ENCODE measurements around the gene GBE1.

The GBE1 gene

DNA sequence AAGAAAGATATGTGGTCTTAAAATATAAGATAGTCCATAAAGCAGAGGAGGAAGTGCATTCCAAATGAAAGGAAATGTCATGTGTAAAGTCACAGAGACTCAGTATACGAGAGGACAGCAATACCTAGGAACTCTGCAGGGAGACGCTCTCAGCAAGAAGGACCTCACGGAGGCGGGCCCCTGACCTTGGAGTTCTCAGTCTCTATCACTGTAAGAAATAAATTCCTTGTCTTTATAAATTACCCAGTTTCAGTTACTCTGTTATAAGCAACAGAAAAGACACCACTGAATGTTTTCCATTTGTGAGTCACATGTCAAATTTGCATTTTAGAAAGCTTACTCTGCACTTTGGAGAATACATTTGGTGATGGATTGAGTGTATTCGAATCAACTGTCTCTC is 140.6 kb downstream of the GBE1 start:
- H4K20me1 ChIP-seq (ENCODE audit: insufficient read depth, low read length), result no peaks in the 10 kb centered on the region
- no peak for TF ChIP-seq EZH2phosphoT487 (IDR thresholded peaks at IDR 0.05; ENCODE audit: low read depth)
- no peaks in the 10 kb centered on the region for H3K27me3 ChIP-seq (ENCODE audit: low read depth, low read length)
- H3K9ac ChIP-seq (ENCODE audit: low read length), result no peak overlapping the region
- no peak overlapping the region for H3K4me2 ChIP-seq (ENCODE audit: low read length)
- no peak overlapping the region for H3K27ac ChIP-seq (ENCODE audit: low read length)
- H2AFZ ChIP-seq (ENCODE audit: low read depth, low read length), result no peak overlapping the region
- H3K4me1 ChIP-seq (ENCODE audit: low read length), result no peaks in the 10 kb centered on the region
- no peaks in the 10 kb centered on the region for H3K79me2 ChIP-seq (ENCODE audit: low read length)
- H3K9me3 ChIP-seq (ENCODE audit: insufficient read depth, low read length), result no peaks in the 10 kb centered on the region
- H3K4me3 ChIP-seq (ENCODE audit: low read length), result no peak overlapping the region
- no peaks in the 10 kb centered on the region for H3K36me3 ChIP-seq (replicated peaks; ENCODE audit: low read depth, low read length)

DNA sequence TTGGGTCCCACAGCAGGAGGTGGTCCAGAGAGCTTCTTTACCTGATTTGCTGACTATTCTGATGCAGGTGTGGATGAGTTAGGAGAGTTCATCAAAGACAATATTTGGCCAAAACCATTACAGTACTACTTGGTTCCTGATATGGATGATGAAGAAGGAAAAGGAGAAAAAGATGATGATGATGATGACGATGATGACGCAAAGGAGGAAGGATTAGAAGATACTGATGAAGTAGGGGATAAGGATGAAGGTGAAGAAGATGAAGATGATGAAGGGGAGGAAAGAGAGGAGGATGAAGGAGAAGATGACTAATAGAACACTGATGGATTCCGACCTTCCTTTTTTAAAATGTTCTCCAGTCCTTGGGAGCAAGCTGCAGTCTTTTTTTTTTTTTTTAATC is 148.7 kb downstream of the GBE1 start:
- Histone ChIP-seq H3K9me3 (ENCODE audit: insufficient read depth, low read length) (no peaks in the 10 kb centered on the region), H3K4me1 (ENCODE audit: low read length) (no peaks in the 10 kb centered on the region), H3K4me3 (ENCODE audit: low read length) (no peak overlapping the region), H3K27ac (ENCODE audit: low read length) (no peak overlapping the region), H3K27me3 (ENCODE audit: low read depth, low read length) (no peaks in the 10 kb centered on the region), H3K9ac (ENCODE audit: low read length) (no peak overlapping the region), H3K79me2 (ENCODE audit: low read length) (no peaks in the 10 kb centered on the region), H3K4me2 (ENCODE audit: low read length) (no peak overlapping the region), H3K36me3 (replicated peaks; ENCODE audit: low read depth, low read length) (no peaks in the 10 kb centered on the region), H4K20me1 (ENCODE audit: insufficient read depth, low read length) (no peaks in the 10 kb centered on the region), H2AFZ (ENCODE audit: low read depth, low read length) (no peak overlapping the region)
- TF ChIP-seq, protein P1, sequence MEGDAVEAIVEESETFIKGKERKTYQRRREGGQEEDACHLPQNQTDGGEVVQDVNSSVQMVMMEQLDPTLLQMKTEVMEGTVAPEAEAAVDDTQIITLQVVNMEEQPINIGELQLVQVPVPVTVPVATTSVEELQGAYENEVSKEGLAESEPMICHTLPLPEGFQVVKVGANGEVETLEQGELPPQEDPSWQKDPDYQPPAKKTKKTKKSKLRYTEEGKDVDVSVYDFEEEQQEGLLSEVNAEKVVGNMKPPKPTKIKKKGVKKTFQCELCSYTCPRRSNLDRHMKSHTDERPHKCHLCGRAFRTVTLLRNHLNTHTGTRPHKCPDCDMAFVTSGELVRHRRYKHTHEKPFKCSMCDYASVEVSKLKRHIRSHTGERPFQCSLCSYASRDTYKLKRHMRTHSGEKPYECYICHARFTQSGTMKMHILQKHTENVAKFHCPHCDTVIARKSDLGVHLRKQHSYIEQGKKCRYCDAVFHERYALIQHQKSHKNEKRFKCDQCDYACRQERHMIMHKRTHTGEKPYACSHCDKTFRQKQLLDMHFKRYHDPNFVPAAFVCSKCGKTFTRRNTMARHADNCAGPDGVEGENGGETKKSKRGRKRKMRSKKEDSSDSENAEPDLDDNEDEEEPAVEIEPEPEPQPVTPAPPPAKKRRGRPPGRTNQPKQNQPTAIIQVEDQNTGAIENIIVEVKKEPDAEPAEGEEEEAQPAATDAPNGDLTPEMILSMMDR (IDR thresholded peaks at IDR 0.05; ENCODE audit: low read depth, low read length), result no peak
- no peak for TF ChIP-seq EZH2phosphoT487 (IDR thresholded peaks at IDR 0.05; ENCODE audit: low read depth)

DNA sequence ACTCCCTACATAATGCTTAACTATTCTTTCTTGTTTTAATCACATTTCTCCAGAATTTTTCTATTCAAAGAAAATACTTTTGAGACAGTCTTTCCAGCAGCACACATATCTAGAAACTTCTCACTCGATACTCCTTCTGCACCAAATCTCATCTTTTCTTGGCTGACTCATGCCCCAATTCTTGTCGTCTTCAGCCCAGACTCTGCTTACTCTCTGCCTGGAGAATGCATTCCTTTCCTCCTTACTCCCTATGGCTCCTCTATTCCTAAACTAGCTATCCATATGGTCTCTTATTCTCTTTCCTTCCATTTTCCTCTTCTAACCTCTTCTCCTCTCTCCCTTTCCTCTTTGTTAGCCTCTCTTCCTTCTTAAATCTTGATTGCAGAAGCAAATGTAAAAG is 158.7 kb downstream of the GBE1 start:
- TF ChIP-seq, protein P1 (IDR thresholded peaks at IDR 0.05; ENCODE audit: low read depth, low read length), result no peak
- TF ChIP-seq EZH2phosphoT487 (IDR thresholded peaks at IDR 0.05; ENCODE audit: low read depth), result no peak
- H3K4me1 ChIP-seq (ENCODE audit: low read length), result peaks cover 10% of the 10 kb centered on the region
- no peak overlapping the region for H3K9ac ChIP-seq (ENCODE audit: low read length)
- H4K20me1 ChIP-seq (ENCODE audit: insufficient read depth, low read length), result no peaks in the 10 kb centered on the region
- no peaks in the 10 kb centered on the region for H3K27me3 ChIP-seq (ENCODE audit: low read depth, low read length)
- H3K4me3 ChIP-seq (ENCODE audit: low read length), result no peak overlapping the region
- no peaks in the 10 kb centered on the region for H3K36me3 ChIP-seq (replicated peaks; ENCODE audit: low read depth, low read length)
- no peaks in the 10 kb centered on the region for H3K9me3 ChIP-seq (ENCODE audit: insufficient read depth, low read length)
- no peak overlapping the region for H3K27ac ChIP-seq (ENCODE audit: low read length)
- no peaks in the 10 kb centered on the region for H3K79me2 ChIP-seq (ENCODE audit: low read length)
- no peak overlapping the region for H2AFZ ChIP-seq (ENCODE audit: low read depth, low read length)
- H3K4me2 ChIP-seq (ENCODE audit: low read length), result no peak overlapping the region

DNA sequence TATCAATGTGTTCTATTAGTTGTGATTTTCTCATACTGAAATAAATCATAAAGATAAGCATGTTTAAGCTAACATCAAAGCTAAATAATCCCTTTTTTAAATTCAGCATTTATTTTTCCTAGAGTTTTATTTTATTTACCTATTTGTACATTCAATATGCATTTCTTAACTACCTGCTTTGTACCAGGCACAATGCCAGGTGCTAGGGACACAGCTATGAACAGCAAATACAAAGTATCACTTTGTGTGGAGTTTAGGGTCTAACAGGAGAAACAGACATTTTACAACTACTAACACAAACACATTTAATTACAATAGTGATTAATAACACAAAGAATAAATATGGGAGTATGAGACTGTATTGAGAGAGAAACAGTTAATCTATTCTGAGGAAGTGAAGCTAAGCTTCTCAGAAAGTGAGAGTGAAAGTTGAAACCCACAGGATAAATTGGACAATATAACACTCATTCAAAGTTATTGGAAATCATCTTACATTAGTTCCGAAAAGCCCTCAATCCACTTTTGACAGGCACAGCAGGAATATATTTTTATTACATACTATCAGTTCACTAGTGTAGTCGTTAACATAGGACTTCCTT is 159.6 kb downstream of the GBE1 start:
- no peak overlapping the region for H3K9ac ChIP-seq (ENCODE audit: low read length)
- no peak overlapping the region for H3K27ac ChIP-seq (ENCODE audit: low read length)
- TF ChIP-seq, protein P1 (IDR thresholded peaks at IDR 0.05; ENCODE audit: low read depth, low read length), result no peak
- no peak for TF ChIP-seq EZH2phosphoT487 (IDR thresholded peaks at IDR 0.05; ENCODE audit: low read depth)
- peak overlapping the region; percentile 47 for H3K4me2 ChIP-seq (ENCODE audit: low read length)
- no peaks in the 10 kb centered on the region for H4K20me1 ChIP-seq (ENCODE audit: insufficient read depth, low read length)
- no peaks in the 10 kb centered on the region for H3K27me3 ChIP-seq (ENCODE audit: low read depth, low read length)
- no peaks in the 10 kb centered on the region for H3K36me3 ChIP-seq (replicated peaks; ENCODE audit: low read depth, low read length)
- H3K79me2 ChIP-seq (ENCODE audit: low read length), result no peaks in the 10 kb centered on the region
- H2AFZ ChIP-seq (ENCODE audit: low read depth, low read length), result no peak overlapping the region
- peak overlapping the region; percentile 27; the same call in 1 of the 2 replicates for H3K4me3 ChIP-seq (ENCODE audit: low read length)
- peaks cover 10% of the 10 kb centered on the region for H3K4me1 ChIP-seq (ENCODE audit: low read length)
- no peaks in the 10 kb centered on the region for H3K9me3 ChIP-seq (ENCODE audit: insufficient read depth, low read length)
